ENCODE data around the gene AHDC1.
A peak's percentile ranks its signal among the peaks of the same experiment; 100 is the strongest.
"Not testable (repeated sequence)": the region's sequence is repeated elsewhere in the genome, so short reads cannot be mapped to it uniquely, and the experiment has no call there.

AHDC1 gene, protein sequence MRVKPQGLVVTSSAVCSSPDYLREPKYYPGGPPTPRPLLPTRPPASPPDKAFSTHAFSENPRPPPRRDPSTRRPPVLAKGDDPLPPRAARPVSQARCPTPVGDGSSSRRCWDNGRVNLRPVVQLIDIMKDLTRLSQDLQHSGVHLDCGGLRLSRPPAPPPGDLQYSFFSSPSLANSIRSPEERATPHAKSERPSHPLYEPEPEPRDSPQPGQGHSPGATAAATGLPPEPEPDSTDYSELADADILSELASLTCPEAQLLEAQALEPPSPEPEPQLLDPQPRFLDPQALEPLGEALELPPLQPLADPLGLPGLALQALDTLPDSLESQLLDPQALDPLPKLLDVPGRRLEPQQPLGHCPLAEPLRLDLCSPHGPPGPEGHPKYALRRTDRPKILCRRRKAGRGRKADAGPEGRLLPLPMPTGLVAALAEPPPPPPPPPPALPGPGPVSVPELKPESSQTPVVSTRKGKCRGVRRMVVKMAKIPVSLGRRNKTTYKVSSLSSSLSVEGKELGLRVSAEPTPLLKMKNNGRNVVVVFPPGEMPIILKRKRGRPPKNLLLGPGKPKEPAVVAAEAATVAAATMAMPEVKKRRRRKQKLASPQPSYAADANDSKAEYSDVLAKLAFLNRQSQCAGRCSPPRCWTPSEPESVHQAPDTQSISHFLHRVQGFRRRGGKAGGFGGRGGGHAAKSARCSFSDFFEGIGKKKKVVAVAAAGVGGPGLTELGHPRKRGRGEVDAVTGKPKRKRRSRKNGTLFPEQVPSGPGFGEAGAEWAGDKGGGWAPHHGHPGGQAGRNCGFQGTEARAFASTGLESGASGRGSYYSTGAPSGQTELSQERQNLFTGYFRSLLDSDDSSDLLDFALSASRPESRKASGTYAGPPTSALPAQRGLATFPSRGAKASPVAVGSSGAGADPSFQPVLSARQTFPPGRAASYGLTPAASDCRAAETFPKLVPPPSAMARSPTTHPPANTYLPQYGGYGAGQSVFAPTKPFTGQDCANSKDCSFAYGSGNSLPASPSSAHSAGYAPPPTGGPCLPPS (N-terminal part only)

DNA sequence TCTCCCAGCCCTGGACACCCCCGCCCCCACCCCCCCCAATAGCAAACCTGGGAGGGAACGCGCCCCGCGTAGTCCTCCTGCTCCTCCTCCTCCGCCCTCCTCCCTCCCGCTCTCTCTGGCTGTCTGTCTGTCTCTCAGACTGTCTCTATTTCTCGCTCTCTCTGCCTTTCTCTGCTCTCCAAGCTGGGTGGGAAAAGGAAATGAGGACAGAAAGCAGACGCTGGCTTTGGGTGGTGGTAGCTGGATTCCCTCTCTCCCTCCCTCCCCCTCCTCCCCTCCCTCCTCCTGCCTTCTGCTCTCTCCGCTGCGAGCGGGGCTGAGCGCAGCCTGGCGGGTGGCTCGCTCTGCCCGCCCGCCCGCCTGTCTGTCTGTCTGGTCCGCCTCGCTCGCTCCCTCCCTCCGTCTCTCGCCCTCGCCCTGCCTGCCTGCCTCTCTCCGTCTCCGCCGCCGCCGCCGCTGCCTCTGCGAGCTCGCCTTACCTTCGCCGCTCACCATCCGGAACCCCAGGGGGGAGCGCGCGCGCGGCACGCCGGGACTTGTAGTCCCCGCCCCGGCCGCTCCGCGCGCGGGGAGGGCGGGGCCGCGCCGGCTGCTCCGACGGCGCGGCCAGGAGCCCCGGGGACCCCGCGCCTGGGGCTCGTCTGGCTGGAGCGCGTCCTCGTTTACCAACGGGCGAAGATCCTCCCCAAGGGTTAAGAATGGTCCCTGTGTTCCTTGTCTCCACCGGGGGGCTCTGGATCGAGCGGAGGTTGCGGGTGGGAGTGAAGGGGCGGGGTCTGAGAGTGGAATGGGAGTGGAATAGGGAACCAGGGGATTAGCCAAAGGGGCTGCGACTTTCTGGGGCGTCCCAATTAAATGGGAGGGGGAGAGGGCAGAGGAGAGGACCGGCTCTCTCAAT is at the start of gene AHDC1:
Gene AHDC1, minus strand, starts transcription at position 464 of the 898 bp plus-strand sequence. CDS start 52,029 bp downstream, outside the sequence.
- DNase-seq (ENCODE audit: low read depth), result peak; percentile 91

GRCh38 chr1:27652111-27652864 is 48.3 kb upstream of the AHDC1 start:
- no peak for DNase-seq (ENCODE audit: low read depth)

DNA sequence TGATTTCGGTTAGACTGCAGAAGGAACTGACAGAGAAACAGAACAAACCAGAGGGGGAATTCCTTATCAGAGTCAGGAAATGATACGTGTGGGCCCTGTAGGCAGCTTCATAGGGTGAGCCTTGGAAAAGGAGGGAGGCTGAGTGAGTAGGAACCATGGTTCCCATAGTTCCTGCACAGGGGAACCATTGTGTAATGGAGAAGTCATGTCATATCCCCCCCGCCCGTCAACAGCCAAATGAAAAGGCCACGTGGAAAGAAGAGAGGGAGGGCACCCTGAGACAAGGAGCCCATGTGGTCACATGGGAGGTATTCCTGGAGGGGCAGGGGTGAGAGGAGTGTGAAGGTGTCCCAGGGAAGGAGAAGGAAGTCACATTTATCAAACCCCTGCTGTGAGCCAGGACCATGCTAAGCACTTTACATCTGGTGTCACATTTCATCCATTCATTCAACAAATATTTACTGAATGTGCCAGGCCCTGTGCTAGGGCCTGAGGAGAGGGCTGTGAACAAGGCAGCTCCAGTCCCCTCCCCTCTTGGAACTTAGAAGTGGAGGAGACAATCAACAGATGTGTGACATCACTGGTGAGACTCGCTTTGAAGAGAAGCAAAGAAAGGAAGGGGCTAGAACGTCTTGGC is 46.7 kb upstream of the AHDC1 start:
- peak; percentile 49 for DNase-seq (ENCODE audit: low read depth)

- no peak for DNase-seq (ENCODE audit: low read depth)
Observed at GRCh38 chr1:27650171-27650538, 46.2 kb upstream of the AHDC1 start.

GRCh38 chr1:27649306-27649635 is 45.3 kb upstream of the AHDC1 start:
- no peak for DNase-seq (ENCODE audit: low read depth)

DNA sequence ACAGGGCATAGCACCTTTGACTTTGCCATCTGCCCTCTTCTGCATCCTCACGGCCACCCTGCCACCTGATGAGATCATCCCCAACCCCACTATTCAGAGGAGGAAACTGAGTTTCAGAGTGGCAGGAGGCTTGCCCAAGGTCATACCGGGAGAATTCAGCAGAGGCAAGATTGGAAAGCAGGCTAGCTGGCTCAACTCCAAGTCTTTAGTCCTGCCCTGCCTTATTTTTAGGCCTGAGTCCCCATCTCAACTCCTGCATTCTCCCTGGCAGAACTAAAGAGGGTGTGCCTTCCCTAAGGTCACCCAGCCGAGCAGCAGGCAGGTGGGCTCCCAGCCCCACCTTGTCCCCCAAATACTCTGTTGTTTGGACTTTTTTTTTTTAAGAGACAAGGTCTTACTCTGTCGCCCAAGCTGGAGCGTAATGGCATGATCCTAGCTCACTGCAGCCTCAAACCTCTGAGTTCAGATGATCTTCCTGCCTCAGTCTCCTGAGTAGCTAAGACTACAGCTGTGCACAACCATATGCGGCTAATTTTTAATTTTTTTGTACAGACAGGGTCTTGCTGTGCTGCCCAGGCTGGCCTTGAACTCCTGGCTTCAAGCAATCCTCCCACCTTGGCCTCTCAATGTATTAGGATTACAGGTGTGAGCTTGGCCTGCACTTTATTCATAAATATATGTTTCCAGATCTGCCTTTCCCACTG is 44.8 kb upstream of the AHDC1 start:
- no peak for DNase-seq (ENCODE audit: low read depth)

- no peak for DNase-seq (ENCODE audit: low read depth)
Observed at GRCh38 chr1:27647328-27647727, 43.4 kb upstream of the AHDC1 start.

GRCh38 chr1:27646676-27647075 is 42.7 kb upstream of the AHDC1 start:
- DNase-seq (ENCODE audit: low read depth), result no peak

GRCh38 chr1:27645071-27645415 is 41.1 kb upstream of the AHDC1 start:
- no peak for DNase-seq (ENCODE audit: low read depth)

DNA sequence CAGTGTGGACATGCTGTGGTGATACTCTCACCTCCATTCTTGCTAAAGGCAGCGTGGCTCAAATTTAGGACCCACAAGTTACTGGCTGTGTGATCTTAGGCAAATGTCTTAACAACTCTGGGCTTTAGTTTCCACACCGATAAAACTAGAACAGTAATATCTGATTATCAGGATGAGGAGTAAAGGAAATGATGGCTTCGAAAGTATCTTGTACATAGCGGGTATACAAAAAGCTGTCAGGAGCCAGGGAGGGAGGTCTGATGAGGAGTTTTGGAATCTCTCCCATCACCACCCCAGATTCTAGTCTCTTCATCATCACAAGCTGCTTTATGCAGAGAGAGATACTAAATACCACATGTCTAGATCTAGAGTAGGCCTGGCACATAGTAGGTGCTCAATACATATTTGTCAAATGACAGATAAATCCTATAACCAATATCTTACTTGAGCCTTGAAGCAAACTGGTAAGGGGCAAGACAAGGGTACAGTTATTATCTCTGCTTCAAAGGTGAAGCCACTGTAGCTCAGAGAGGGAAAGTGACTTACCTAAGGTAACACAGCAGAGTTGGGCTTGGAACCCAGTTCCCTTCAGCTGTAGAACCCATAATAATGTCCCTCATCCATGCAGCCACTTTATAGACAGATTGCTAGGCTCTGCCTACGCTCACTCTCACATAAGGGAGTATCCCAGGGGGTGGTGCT is 40.6 kb upstream of the AHDC1 start:
- no peak for DNase-seq (ENCODE audit: low read depth)

DNA sequence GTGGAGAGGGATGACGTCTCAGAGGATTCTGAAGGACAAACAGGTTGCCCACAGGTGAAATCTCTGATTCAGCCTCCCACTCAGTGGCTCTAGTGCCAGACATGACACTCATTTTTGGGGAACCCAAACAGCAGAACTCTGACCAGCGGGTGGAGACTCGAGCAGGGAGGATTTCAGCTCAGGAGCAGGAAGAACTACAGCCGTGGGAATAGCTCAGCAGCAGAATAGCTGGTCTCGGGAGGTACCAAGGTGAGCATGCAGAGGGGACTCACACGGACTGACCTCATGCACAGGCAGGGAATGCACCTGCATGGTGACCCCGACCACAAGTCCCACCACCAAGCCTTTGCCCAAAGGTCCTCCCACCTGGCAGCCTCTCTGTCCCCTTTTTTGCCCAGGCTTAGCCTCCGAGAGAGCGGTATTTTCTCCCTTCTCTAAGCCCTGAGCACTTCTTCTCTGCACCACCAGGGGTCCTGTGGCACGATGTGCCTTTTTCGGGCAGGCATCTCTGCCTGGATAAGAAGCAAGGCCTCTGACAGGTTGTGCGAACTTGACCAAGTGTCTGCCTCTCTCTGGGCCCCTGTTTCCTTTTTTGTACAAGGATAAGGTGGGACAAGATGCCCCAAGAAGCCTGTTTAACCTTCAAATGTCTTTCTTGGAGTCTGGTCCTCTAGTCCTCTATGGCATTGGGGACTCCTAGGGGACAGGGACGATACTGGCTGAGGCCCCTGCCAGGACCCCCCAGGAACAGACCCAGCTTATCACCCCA is 39.8 kb upstream of the AHDC1 start:
- peak; percentile 41 for DNase-seq (ENCODE audit: low read depth)

- not testable (repeated sequence) for DNase-seq (ENCODE audit: low read depth)
Observed at GRCh38 chr1:27640514-27640913, 36.6 kb upstream of the AHDC1 start.

- no peak for DNase-seq (ENCODE audit: low read depth)
Observed at GRCh38 chr1:27638805-27639204, 34.9 kb upstream of the AHDC1 start.

- no peak for DNase-seq (ENCODE audit: low read depth)
Observed at GRCh38 chr1:27638047-27638734, 34.2 kb upstream of the AHDC1 start.

GRCh38 chr1:27635396-27636142 is 31.6 kb upstream of the AHDC1 start:
- no peak for DNase-seq (ENCODE audit: low read depth)

GRCh38 chr1:27634985-27635367 is 31.0 kb upstream of the AHDC1 start, which contains the start of gene FGR:
Gene FGR (minus strand): TSS chr1:27635185. CDS start chr1:27623916, 11,269 bp downstream.
- no peak for DNase-seq (ENCODE audit: low read depth)
